ENCODE measurements around the gene PIEZO1.
A peak's percentile ranks its signal among the peaks of the same experiment; 100 is the strongest.
"Not testable (repeated sequence)": the region's sequence is repeated elsewhere in the genome, so short reads cannot be mapped to it uniquely, and the experiment has no call there.

Gene PIEZO1

GRCh38 chr16:88781140-88782077, 3.6 kb downstream of the PIEZO1 start:
- no peak for DNase-seq (ENCODE audit: low read depth)

DNA sequence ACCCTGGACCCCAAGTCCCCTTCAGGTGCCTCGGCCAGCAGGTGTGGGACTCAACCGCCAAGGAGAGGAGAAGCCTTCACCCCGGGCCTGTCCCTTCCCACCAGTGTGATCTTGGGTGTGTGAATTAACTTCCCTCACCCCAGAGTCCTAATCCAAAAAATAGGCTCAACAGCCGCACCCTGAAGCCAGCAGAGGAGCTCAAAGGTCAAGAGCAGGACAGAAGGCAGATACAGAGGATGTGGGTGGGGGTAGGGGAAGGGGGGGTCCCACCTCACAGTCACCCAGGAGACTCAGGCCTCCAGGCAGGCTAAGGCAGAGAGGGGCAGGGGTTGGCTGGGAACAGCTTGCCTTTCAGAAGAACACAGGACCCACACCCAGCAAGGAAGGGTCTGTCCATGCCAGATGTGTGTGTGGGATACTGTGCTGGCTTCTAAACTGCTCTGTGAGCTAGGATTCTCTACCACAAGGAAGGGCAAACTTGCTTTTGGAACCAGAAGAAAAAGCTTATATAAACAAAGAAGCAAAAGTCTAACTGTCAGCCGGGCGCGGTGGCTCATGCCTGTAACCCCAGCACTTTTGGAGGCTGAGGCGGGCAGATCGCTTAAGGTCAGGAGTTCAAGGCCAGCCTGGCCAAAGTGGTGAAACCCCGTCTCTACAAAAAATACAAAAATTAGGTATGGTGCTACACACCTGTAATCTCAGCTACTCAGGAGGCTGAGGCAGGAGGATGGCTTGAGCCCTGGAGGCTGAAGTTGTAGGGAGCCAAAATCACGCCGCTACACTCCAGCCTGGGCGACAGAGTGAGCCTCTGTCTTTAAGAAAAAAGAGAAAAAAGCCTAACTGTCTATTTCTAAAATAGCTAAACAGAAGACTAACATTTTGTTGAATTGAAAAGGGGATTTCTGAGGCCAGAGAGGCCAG, 4.6 kb downstream of the PIEZO1 start:
- DNase-seq (ENCODE audit: low read depth): no peak

- no peak for DNase-seq (ENCODE audit: low read depth)
Measured at GRCh38 chr16:88779406-88780141, 5.4 kb downstream of the PIEZO1 start.

- no peak for DNase-seq (ENCODE audit: low read depth)
Measured at GRCh38 chr16:88778541-88779065, 6.4 kb downstream of the PIEZO1 start.

GRCh38 chr16:88778271-88778525, 6.8 kb downstream of the PIEZO1 start:
- DNase-seq (ENCODE audit: low read depth): no peak

DNA sequence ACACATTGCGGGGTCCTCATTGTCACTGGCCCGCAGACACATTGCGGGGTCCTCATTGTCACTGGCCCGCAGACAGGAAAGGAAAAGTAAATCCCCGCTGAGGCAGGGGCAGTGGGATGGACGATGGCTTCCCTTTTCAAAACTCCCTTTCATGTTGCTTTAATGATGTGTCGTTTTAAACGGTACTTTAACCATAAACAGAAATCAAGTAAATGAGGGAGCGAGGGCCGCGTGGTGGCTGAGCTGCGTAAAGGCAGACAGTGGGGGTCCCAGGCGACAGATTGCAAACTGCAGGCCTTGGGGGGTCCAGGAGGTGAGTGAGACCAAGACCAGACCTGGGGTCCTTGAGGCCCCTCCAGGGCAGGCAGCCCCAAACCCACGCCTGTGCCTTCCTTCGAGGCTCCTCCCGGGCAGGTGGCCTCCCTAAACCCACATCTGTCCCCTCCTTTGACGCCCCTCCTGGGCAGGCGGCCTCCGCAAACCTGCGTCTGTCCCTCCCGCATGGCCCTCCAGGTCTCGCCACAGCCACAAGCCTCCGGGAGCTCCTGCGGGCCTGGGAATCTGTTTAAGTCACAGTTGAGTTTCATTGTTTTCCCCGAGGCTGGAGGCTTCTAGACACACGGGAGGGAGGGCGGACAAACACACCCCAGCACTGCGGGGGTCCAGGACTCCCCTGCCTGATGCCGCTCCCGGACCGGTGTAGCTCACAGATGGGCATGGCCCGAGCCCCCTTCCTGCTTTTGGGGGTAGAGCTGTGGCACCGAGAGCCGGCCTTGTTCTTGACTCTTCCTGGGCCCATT, 7.3 kb downstream of the PIEZO1 start:
- DNase-seq (ENCODE audit: low read depth): no peak

GRCh38 chr16:88775825-88776224, 9.2 kb downstream of the PIEZO1 start:
- DNase-seq (ENCODE audit: low read depth): no peak

DNA sequence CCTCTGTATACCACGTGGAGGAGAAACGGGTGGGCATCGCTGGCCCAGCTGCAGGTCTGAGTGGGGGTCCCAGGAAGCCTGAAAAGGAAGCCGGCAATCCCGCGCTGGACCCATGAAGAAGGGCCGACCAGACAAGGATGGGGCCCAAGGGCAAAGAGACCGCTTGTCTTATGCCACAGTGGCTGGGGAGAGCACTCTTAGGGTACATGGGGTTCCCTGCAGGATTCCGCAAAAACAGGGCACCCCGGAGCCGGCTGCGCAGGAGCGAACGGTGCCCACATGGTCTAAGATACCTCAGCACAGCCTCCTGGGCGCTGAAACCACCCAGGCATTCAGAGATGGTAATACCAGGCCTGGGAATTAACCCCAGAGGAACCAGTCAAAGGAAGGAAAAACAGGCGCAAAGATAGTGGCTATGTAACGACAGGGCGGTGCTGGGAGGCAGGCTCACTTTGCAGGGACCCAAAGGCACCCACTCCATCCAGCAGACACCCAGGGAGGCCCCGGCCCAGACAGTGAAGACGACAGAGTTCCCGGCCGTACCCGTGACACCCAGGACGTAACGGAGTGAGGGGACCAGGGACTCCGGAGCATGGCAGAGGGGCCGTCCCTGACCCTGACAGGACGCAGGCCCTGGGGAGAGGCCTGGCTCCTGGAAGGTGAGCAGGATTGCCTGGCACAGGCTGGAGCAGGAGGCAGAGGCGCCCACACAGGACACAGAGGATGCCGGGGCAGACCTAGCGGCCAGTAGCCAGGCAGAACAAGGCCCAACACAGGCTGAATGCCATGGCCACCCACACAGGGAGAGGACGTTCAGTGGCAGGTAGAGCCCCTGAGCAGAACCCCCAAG, 10.3 kb downstream of the PIEZO1 start:
- no peak for DNase-seq (ENCODE audit: low read depth)

DNA sequence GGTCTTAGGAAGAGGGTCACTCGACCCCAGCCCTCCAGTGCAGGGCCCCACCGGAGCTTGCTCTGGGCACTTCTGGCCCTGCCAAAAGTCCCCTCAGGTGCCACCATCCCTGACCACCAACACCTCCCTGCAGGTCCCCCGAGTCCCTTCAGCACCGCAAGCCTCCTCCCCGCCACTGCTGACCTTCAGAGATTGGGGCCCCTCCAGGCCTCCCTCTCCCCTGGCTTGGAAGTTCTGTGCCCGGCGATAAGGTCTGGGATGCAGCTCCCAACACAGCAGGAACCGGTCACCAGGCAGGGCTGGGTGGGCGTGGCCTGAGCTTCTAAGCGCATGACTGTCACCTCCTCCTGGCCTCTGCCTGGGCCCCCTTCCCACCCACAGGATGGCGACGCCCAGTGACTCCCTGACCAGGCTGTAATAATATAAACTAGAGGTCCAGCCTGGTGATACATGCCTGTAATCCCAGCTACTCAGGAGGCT, 11.2 kb downstream of the PIEZO1 start:
- peak; percentile 39 for DNase-seq (ENCODE audit: low read depth)

DNA sequence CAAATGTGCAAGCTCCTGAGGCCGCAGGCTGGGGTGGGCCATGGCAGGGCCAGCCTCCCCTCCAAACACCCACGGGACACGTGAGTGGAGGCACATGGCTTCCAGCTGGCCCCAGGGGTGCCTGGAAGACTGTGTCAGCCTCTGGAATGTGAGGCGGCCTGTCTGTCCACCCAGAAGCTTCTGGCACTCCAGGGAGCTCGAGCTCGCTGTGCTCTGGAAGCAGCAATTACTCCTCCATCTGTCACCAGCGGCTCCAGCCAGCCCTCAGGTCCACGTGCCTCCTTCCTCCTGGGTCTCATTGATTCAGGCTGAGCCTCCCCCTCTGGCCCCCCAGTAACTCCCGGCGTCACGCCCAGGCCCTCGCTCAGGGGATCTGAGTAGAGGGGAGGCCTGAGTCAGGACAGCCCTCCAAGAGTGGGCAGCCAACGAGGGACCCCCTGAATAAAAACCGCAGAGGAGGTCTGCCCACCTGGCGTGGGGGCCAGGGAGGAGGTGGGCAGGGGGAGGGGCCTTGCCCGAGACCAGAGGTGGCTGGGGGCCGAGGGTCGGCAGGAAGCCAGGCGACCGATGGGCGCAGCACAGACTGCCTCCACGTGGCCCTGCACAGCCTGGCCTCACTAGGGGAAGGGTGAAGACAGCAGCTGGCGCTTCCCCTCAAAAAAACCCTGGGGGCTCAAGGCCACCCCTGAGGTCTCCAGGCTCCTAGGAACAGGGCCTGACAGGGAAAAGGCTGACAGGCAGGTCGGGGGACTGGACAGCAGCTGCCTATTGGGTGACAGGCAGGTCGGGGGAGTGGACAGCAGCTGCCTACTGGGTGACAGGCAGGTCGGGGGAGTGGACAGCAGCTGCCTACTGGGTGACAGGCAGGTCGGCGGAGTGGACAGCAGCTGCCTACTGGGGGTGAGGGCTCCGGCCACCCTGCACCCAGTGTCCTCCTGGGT, 11.9 kb downstream of the PIEZO1 start:
- peak; percentile 37 for DNase-seq (ENCODE audit: low read depth)

DNA sequence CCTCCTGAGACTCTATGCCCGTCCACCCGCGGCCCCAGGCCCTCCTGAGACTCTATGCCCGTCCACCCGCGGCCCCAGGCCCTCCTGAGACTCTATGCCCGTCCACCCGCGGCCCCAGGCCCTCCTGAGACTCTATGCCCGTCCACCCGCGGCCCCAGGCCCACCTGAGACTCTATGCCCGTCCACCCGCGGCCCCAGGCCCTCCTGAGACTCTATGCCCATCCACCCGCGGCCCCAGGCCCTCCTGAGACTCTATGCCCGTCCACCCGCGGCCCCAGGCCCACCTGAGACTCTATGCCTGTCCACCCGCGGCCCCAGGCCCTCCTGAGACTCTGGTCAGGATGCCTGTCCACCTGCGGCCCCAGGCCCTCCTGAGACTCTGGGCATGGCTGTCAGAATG, 13.2 kb downstream of the PIEZO1 start:
- not testable (repeated sequence) for DNase-seq (ENCODE audit: low read depth)

- no peak for DNase-seq (ENCODE audit: low read depth)
Measured at GRCh38 chr16:88771294-88771772, 13.7 kb downstream of the PIEZO1 start.

GRCh38 chr16:88770461-88771293, 14.3 kb downstream of the PIEZO1 start:
- no peak for DNase-seq (ENCODE audit: low read depth)

- no peak for DNase-seq (ENCODE audit: low read depth)
Measured at GRCh38 chr16:88769617-88770460, 15.2 kb downstream of the PIEZO1 start.

DNA sequence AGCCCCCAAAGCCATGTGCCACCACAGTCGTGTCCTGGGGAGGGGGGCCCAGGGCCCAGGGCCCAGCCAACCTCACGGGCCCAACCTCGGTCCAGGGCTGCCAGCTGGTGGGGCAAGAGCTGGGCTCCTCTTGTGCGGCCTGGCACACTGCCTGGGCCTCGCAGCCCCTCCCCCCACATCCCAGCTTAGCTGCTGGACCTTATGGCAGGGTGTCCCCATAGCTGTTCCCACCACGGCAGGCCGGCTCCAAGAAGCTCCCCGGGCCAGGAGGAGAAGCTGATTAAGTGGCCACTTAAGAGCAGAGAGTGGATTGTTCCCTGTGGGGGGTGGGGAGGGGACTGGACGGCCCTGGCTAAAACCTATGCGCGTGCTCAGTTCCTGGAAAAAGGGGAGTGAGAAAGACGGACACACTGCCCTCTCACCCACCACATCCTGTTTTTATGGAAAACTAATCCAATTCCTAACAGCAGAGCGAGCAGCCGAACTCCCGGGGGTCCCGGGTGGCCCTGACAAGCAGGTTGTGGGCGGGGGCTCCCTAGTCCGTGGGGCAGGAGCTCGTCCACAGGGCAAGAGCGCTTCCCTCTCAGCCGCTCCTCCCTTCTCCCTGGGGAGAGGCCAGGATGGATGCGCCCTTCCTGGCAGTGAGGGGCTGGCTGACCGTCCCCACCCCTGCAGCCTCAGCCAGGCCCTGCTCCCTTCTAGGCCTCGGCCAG, 16.8 kb downstream of the PIEZO1 start:
- no peak for DNase-seq (ENCODE audit: low read depth)

- DNase-seq (ENCODE audit: low read depth): no peak
Measured at GRCh38 chr16:88767546-88768070, 17.4 kb downstream of the PIEZO1 start.
